NCI-H345 treated with DMSO at 0.1 percent for 48 hours (cell line): Measurements from ENCODE around the gene ZFHX3.
A peak's percentile ranks its signal among the peaks of the same experiment; 100 is the strongest.

Source experiments
- DNase-seq: peaks from one replicate; lab custom pipeline; 2025; ENCODE audit not compliant: unreplicated experiment; lab: John Stamatoyannopoulos, UW

ZFHX3 gene

DNA sequence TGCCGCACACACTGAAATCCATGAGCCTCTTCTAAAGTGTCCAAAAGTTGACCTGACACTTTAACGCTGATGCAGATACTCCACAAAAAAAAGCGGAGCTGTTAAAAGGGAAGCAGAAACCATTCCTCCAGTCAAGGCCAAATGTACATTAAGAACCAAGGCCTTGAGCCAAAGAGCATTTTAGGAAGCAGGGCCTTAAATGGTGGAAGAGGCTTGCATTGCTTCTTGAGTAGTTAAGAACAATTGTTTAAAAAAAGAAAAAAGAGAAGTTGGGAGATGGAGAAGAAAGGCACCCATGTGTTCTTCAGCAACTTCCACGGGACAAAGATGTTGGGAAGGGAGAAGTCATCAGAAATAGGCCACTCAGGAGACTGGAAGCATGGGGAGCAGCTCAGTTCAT, 6.3 kb downstream of the ZFHX3 start:
- no peak for DNase-seq

DNA sequence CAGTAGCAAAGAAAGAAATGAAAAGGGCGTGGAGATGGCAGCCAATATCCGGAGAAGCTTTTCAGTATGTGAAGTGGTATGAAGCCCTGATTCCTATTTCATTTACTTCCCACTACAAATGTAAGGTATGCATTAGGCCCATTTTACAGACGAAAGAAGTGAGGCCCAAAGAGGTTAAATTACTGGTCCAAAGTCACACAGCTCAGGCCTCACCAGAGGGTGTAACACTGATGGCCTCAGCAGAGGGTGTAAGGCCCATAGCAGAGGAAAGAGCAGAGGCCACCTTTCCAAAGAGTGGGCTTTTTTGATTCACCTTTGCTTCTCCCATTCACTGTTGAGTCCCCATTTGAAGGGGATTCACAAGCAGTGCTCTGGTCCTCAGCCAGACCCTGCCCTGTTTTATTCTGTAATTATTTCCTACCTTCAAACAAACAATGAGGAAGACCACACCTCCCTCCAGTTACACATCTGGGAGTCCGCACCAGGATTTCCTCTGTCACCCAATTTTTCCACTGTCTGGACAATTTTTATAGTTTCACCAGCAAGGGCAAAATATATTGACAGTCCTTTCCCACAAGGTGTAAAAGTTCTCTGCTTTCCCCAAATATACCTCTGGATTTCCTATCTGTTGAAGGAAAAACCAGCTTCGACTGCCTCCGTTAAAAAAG, 7.1 kb downstream of the ZFHX3 start:
- DNase-seq: no peak

GRCh38 chr16:73040136-73040535, 7.8 kb downstream of the ZFHX3 start:
- DNase-seq: peak; percentile 9

DNA sequence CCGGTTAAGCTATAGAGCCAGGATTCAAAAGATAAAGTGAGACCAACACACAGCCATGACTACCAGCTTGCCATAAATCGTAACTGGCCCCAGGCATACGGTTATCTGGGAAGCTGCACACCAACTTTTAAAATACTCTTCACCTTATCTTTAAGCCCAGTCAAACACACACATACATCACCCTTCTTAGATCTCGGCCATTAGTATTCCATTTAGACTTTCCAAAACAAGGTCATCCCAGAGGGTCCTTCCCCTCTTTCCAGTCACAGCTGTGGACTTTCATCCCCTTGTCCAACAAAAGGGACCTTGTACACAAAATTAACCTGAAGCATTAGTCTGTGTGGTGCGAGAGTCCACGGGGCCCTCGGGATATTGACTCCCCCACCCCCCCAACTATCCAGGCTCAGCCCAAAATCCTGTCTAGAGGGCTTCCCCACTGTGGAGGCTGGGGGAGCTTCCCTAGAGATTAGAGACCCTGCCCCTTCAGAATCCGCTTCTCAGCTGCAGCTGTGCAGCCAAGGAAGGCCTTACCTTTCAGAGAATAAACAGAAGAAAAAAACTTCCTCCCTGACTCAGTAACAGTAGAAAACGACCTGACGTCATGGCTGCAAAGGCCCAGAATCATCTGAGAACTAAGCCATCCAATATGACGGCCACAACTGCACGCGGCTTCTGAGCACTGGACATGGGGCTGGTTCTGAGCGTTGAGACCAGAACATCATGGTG, 9.9 kb downstream of the ZFHX3 start:
- DNase-seq: no peak

DNA sequence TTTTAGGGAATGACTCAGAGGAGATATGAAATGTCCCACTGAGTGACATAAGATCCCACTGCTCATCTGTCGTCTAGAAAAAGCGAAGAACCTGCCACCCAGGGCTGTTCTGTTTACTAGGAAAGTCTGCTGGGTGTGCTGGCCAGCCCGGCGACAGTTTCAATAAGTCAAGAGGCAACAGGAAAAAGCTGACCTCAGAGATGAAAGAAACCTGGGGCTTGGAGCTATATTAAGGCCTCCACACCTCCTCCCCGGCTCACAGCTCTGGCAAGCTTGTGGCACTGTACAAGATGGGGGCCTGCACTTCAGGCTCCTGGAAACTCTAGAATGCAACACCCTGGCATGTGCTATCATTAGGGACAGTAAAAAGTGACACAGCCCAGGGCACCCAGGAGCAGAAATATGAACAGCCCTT, 10.6 kb downstream of the ZFHX3 start:
- no peak for DNase-seq

GRCh38 chr16:73036074-73036826, 11.7 kb downstream of the ZFHX3 start:
- no peak for DNase-seq

GRCh38 chr16:73034374-73034773, 13.6 kb downstream of the ZFHX3 start:
- DNase-seq: no peak

DNA sequence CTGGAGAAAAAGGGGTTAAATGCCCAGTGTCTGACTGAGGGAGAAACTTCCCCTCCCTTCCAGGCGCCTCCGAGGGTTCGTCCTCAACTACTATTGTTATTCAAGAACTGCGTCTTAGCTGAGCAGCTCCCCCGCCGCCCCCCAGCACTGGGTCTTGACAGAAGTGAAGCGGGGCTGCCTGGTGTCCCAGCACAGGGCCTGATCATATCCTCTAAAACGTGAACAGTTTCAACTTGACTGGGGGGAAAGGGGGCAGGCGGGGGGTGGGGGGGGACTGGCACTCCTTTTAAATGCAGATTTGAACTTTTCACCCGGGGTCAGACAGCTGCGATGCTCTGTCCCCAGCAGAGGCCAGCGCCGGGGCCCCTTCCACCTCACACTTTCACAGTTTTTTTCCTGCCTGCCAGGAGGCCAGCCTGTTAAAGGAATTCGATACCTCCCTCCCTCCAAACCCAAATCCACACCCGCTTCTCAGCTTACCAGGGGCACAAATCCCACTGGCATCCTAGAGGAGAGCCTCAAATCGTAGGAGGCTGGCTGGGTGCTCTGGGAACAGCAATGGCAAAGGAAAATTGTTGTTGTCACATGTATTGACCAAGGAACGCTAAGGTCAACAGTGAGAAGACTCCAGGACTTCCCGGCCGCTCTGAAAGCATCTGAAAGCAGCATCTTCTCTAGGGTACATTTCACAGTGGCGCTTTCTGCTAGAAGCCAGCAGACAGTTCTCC, 14.5 kb downstream of the ZFHX3 start:
- no peak for DNase-seq

GRCh38 chr16:73032541-73033270, 15.2 kb downstream of the ZFHX3 start:
- DNase-seq: no peak

GRCh38 chr16:73031984-73032383, 15.9 kb downstream of the ZFHX3 start:
- no peak for DNase-seq

DNA sequence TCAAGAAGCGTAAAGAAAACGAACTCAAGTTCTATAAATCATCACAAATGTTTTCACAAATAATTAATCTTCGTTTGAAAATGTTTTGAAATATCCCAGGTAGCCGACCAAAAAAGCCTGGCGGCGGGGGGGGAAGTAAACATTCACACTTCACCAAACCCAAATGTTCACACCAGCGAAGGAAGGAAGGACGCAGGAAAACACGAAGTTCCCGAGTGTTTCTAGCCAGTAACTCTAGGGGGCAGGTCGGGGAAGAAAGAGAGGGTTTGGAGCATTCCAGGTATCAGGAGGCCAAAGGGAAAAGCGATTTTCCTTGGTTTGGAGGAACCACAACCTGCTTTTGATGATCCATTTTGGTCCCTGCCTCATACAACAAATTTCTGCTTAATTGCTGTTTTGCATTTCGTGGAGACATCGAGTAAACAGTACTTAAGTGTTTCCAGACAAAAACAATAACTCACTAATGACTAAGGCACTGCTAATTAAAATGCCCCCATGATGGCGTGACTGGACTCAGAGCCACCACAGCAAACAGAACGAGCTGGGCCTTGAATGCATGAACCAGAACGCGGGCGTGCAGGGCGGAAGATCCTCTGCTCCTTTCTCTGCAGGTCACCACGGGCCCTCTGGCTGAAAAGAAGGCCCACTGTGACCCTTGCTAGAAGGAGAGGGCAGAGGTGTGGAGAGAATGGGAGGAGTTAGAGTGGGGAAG, 16.6 kb downstream of the ZFHX3 start:
- no peak for DNase-seq

DNA sequence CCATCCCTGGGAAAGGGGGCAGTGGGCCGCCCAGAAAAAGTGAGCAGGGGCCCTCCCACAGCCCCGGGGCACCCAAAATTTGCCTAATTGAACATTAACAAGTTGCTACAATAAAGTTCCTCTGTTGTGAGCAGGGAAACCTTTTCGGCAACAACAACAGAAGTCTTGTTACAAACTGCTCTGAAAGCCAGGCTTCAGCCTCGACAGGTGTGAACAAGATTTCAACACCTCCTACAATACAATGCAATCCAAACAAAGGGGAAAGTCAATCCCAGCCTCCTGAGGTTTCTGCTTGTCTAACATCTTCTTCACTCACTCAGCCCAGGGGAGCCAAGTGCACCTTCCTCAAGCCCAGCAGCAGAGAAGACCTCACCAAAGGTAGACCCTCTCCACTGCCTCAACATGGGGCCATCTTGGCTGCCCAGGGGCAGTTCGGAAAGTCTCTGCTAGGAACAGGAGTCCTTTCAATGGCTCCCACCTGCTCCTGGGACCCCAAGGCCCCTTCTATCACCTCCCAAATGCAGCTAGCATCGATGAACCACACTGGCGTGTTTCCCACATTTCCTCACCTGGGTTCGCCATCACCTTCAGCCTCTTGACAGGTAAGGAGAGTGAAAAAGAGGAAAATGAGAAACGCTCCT, 19.1 kb downstream of the ZFHX3 start:
- no peak for DNase-seq

DNA sequence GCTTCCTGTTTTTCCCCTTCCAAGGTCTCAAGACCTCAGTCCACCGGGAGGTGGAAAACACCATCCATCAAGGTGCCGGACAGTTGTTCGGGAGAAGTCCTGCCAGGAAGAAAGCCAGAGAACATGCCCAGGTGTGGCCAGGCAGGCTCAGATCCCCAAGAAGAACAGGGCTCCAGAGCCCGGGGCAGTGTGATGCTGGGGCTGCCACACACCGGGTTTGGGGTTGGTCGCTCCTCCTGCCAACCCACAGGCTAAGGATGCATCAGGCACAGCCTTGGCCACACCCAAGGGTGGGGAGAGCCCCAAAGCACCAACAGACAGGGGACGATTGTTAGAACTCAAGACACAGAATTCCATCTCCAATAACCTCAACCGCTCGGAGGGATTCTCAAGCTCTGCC, 19.7 kb downstream of the ZFHX3 start:
- no peak for DNase-seq

GRCh38 chr16:73027685-73028111, 20.2 kb downstream of the ZFHX3 start:
- DNase-seq: no peak

GRCh38 chr16:73026754-73027684, 20.9 kb downstream of the ZFHX3 start:
- DNase-seq: no peak

- DNase-seq: no peak
These were observed 22.1 kb downstream of the ZFHX3 start for GRCh38 chr16:73025856-73026210.

DNA sequence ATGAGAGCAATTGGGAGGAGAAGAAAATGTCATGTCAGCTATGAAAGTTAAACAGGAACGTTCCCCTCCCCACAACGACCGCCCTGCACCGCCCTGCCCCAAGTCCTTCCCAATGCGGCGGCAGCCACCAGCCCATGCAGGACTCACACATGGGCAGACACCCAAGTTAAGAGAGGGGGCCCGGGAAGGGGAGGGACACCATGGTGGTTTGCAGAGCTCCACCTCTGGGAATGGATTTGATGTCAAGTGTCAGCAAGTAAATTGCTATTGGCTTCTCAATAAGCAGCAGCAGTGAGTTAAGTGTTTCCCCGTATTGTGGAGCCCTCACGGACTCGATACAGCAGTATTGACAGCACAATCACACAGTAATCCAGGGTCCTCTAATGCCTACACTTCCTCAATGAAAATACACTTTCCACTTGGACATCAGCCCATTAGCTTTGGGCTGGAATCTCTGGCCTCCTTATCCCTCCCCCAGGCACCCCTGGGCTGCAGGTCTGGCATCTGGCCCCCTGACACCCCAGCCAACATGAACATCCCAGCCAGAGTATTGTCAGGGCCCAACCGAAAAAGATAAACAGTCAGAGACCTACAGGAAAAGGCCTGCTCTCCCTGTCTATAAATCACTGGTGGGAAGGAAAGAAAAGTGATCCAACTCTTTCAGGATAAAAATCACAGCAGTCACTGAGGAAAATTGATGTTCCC, 22.6 kb downstream of the ZFHX3 start:
- no peak for DNase-seq

DNA sequence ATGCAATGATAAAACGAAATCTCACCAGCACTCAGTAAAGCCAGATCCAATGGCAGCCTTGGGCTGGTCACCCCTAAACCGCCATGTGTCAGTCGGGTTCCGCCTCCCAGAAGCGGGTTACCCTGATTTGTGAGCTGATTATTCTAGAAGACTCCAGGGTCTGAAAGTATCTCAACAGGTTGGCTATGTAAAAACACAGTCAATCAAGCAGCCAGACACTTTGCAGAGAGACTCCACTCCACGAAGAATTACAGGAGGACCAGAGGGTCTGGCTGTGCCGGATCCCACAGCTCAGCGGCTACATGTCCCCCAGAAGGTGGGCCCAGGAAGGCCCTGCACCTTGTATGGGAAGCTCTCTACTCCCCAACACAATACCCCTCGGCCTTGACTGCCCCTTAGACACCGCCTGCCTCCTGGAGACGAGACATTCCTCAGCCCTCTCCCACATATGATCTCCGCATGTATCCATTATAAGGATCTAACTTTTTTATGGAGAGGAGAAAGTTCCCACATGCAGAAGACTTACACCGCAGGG, 23.3 kb downstream of the ZFHX3 start:
- no peak for DNase-seq
